Measurements from ENCODE around the gene MRC2.

The MRC2 gene

GRCh38 chr17:62701706-62702085 is 74.2 kb downstream of the MRC2 start:
- no peak for DNase-seq (ENCODE audit: low spot score)

GRCh38 chr17:62702746-62703260 is 75.3 kb downstream of the MRC2 start:
- no peak for DNase-seq (ENCODE audit: low spot score)

DNA sequence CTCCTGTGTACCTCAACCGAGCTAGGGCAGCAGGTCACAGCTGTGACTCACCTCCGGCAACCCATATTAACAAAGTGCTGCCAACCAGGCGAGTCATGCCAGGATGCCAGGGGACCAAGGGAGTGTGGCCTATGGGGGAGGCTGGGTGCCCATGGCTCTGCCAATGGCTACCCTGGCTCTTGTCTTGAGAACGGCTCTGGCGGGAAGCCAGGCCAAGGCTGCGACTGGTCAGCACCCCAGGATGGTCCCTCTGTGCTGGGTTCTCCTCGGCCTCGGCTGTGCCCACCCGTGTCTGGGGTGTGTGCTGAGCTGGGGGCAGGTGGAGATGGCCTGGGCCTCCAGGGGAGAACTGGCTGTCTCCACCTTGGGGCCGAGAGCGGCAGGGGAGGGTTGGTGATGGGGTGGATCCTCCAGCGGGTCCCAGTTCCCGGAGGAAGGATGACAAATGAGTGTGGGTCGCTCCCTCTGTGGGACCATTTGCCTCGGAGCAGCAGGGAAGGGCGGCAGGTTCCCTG is 75.8 kb downstream of the MRC2 start:
- peak; percentile 46 for DNase-seq (ENCODE audit: low spot score)

DNA sequence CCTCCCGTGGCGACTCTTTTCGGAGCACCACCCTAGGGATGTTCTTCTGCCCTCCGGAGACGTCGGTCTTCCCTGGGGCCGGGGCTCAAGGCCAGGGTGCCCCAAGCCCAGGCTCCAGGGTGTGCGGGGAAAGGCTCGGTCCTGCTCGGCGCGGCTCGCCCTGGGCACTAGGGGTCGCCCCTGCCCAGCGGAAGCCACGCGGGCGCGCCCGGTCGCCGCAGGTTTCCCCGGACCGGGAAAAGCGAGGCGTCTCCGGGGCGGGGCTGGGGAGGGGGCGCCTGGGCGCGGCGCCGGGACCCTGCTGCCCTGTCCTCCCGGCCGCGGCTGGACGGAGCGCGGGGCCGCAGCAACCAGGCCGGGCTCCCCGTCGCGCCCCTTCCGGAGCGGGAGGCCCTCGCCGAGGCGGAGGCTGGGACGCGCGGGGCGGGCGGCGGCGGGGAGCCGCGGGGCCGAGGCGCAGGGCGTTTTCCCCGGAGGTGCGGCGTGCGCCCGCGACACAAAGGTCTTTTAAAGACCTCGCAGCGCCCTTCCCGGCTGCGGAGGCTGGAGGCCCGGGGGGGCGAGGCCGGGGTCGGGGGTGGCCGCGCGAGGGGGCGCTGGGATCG is 76.4 kb downstream of the MRC2 start:
- DNase-seq (ENCODE audit: low spot score) = peak; percentile 82

DNA sequence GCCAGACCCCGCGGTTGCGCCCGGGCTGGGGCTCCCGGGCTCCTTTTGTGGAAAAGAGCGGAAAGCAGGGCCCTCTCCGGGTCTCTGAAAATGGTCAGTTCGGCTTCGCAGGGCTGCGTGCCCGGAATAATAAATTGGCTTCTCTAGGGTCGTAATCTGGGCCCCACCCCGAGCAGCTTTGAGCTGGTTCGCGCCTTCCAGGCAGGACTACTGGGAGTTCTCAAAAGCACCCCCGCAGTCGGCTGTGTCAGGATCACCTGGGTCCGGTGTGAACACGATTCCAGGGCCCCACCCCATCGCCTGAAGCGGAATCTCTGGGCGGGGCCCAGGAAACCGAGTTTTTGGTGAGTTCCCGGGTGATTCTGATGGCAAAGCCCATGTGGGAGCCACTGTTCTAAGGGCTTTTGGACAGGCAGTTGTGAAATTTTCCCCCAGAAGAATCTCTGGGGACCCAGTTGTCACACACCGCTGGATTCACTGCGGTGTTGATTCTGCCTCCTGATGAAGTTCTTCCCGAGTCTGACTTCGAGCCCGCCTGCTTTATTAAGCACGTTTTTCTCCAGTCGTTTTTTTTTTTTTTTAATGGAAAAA is 77.0 kb downstream of the MRC2 start:
- DNase-seq (ENCODE audit: low spot score) = no peak

- no peak for DNase-seq (ENCODE audit: low spot score)
Observed at GRCh38 chr17:62705156-62705777, 77.8 kb downstream of the MRC2 start.

DNA sequence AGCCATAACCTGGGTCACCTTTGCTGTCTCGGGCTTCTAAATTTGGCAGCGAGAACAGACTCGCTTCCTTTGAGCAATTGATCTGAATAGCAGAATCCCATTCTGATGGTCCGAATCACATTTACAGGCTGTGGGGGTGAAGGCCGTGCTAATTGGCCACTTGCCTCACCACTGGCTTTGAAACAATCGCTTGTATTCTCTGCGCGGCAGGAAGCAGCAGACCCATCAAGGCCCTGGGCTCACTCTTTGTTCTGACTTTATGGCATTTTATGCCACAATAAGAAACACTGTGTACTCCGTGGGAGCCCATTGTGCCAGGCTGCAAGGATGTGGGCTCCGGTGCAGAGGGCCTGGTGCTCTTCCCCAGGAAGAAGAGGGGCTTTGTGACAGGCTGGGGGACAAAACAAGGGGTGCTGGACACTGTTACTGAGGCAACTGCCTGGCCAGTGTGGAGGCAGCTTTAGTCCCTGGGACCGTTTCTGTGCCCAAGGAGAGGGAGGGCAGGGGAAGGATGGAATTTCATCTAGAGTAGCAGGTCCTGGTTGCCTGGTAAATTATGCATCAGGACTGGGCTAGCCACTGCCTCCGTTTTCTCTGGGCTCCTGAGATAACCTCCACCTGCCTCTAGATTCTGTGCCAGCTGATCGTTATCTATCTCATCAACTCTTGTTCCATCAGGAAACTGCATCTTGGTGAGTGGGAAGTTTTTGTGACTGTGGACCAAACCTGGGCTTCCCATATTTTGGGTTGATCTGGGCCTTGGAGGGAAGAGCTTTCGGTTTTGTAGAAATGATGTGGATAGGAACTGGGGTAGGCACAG is 78.5 kb downstream of the MRC2 start:
- no peak for DNase-seq (ENCODE audit: low spot score)

DNA sequence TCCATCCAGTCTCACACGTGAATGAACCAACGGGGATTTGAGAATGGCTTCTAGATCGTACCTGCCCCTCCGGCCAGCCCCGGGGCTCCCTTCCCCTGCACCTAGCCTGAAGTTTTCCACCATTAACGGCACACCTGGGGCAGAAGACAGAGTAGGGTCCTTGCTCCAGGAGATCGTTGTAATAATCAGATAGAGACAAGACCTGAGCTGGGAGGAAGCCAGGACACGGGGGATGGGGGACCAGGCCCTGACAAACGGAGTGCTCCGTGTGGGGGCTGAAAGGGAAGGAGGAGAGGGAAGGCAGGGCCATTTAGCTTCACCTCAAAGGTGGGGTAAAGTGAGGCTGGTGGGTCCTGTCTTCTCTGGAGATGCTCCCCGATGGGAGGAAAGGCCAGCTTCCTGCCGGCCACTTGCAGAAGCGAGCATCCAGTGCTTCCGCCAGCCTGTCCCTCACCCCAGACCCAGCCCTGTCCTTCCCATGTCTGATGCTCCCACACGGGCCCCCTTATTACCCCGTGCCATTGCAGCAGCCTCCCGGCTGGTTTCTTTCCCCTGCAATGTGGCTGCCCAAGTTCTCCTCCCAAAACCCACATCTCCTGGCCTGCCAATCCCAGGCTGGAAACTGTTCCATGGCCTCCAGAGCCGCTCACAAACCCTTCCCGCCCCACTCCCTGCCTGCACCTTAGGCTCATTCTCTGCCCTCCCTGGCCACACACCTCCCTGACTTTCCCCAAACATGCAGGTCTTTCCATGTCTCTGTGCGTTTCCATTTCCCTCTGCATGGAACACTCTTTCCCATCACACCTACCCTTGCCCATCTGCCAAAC is 79.3 kb downstream of the MRC2 start:
- DNase-seq (ENCODE audit: low spot score) = no peak

DNA sequence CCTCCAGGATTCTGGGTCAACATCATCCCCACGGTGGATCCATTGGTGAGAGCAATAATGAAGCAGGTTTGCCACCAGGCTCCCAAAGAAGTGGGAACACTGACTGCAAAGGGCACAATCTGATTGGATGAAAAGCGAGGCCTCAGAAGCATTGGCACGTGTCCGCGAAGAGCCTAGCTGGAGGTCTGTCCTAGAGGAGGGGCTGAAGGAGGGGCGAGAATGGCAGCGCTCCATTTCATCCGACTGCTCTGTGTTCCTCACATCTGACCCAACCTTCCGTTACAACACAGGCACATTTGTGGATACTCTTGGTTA is 79.9 kb downstream of the MRC2 start:
- DNase-seq (ENCODE audit: low spot score) = no peak

- DNase-seq (ENCODE audit: low spot score) = no peak
Observed at GRCh38 chr17:62708587-62708986, 81.1 kb downstream of the MRC2 start.

- no peak for DNase-seq (ENCODE audit: low spot score)
Observed at GRCh38 chr17:62712171-62712581, 84.7 kb downstream of the MRC2 start.

DNA sequence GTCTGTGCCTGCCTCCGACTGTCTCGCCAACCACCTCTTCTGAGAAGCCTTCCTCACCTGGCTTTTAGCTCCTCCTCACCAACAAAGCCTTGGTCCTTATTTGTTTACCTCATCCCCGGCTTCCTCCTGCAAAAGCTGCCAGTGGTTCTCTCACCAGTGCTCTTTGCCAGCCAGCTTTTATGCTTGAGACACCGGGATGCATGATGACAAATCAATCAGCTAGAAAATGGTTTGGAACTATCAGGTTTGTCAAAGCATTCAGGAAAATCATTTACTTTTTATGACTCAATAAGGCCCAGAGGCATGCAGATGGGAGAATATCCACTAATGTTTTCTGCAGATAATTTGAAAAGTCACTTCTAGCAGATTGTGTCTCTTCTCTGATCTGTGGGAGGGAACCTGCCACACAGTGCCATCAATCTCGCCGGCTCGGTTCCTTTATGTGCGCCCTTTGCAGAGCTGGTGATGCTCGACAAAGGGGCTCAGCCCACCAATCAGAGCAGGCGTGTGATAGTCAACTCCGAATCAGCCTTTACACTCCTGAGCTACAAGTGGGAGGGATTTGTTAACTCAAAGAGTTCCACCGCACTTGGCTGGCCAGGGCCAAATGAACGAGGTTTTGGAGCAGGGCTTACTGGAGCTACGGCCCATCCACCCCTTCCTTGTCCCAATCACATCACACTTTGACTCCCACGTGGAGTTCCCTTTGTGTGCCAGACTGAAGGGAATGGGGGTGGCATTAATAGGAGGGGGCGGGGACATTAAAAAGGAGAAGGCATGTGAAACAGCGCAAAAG is 85.8 kb downstream of the MRC2 start:
- DNase-seq (ENCODE audit: low spot score) = no peak

GRCh38 chr17:62714016-62714777 is 86.7 kb downstream of the MRC2 start:
- DNase-seq (ENCODE audit: low spot score) = no peak

- no peak for DNase-seq (ENCODE audit: low spot score)
Observed at GRCh38 chr17:62715882-62716390, 88.5 kb downstream of the MRC2 start.

GRCh38 chr17:62716834-62717588 is 89.5 kb downstream of the MRC2 start:
- DNase-seq (ENCODE audit: low spot score) = no peak

DNA sequence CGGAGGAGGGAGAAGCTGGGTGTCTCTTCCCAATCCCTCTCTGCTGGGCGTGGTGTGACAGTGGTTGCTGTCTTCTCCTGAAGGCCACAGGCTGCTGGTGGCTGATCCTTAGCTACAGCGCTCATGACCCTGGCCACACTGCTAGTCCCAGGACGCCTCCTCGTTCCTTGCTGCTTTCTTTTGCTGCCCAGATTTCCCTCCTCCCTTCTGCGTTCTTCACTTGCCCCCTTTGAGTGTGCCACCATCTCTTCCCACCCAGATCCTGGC is 90.1 kb downstream of the MRC2 start:
- no peak for DNase-seq (ENCODE audit: low spot score)

DNA sequence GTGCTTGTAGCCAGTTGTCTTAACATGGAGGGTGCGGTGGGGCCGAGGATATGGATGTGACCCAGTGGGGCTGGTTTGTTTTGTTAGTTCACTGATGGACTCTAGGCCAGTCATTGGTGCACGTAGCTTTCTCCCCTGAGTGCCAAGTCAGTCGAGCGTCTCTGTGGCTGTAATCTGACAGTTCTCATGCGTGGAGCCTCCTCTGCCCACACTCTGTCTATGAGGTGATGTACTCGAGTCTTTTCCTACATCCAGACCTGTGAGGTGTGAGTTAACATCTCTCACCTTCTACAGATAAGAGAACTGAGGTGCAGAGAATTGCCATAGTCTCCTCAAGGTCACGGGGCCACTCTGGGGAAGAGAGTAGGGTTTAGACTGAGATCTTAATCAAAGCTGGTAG is 90.4 kb downstream of the MRC2 start:
- DNase-seq (ENCODE audit: low spot score) = no peak

DNA sequence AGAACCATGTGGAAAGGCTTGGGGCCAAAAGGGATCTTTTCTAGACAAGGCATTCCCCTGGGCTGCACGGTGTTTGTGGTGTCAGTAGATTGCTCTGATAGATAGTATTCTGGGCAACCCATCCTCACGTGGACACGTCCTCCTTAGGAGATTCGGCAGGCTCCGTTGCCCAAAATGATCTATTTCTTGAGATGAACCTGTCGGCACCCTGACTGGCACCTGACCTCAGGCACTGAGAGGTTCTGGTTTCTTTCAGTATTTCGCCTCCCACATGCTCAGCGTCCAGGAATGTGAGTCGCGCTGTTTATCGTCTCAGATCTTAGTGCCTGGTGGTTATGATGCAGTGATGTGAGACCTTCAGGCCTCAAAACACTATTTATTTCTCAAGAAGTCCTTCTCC is 91.0 kb downstream of the MRC2 start:
- no peak for DNase-seq (ENCODE audit: low spot score)

GRCh38 chr17:62719586-62719985 is 92.1 kb downstream of the MRC2 start:
- DNase-seq (ENCODE audit: low spot score) = no peak

All from HuH-7 (cell line).